Measurements from ENCODE around the gene TMA7B. TPM values are rescaled to one million over a fixed set of nuclear protein-coding genes. Genes with fewer than 3 reads are reported as not detected.

The TMA7B gene
- total RNA-seq, 4 donors from 2014 or later = not detected

GRCh38 chr22:39960791-39961746 is 872 bp downstream of the TMA7B start:
- Histone ChIP-seq H3K36me3 (no peaks in the 10 kb centered on the region), H3K4me1 (no peaks in the 10 kb centered on the region), H3K9me3 (no peaks in the 10 kb centered on the region), H3K27me3 (peaks cover 15% of the 10 kb centered on the region), H3K27ac (no peak overlapping the region), H3K4me3 (no peak overlapping the region)
- ATAC-seq = no peak
- 69 to 70% methylated on average over 8 to 9 of the region's 13 CpGs for WGBS, 2 donors (ENCODE audit: low coverage in 1 of 2)
- TF ChIP-seq POLR2A (IDR thresholded peaks at IDR 0.05) (no peak), EP300 (IDR thresholded peaks at IDR 0.05) (no peak), POLR2AphosphoS5 (IDR thresholded peaks at IDR 0.05) (no peak)
- TF ChIP-seq, protein P1, sequence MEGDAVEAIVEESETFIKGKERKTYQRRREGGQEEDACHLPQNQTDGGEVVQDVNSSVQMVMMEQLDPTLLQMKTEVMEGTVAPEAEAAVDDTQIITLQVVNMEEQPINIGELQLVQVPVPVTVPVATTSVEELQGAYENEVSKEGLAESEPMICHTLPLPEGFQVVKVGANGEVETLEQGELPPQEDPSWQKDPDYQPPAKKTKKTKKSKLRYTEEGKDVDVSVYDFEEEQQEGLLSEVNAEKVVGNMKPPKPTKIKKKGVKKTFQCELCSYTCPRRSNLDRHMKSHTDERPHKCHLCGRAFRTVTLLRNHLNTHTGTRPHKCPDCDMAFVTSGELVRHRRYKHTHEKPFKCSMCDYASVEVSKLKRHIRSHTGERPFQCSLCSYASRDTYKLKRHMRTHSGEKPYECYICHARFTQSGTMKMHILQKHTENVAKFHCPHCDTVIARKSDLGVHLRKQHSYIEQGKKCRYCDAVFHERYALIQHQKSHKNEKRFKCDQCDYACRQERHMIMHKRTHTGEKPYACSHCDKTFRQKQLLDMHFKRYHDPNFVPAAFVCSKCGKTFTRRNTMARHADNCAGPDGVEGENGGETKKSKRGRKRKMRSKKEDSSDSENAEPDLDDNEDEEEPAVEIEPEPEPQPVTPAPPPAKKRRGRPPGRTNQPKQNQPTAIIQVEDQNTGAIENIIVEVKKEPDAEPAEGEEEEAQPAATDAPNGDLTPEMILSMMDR (IDR thresholded peaks at IDR 0.05) = no peak

- ATAC-seq = no peak
- H3K27me3 ChIP-seq = peaks cover 15% of the 10 kb centered on the region
- 83 to 90% methylated on average over 3 to 9 of the region's 9 CpGs for WGBS, 2 donors (ENCODE audit: low coverage in 1 of 2)
- TF ChIP-seq EP300 (IDR thresholded peaks at IDR 0.05) (no peak), POLR2A (IDR thresholded peaks at IDR 0.05) (no peak), POLR2AphosphoS5 (IDR thresholded peaks at IDR 0.05) (no peak)
- TF ChIP-seq, protein P1 (IDR thresholded peaks at IDR 0.05) = no peak
- no peaks in the 10 kb centered on the region for H3K9me3 ChIP-seq
- H3K36me3 ChIP-seq = no peaks in the 10 kb centered on the region
- no peak overlapping the region for H3K27ac ChIP-seq
- no peak overlapping the region for H3K4me3 ChIP-seq
- H3K4me1 ChIP-seq = no peaks in the 10 kb centered on the region
Observed at GRCh38 chr22:39962071-39962470, 1.9 kb downstream of the TMA7B start.

DNA sequence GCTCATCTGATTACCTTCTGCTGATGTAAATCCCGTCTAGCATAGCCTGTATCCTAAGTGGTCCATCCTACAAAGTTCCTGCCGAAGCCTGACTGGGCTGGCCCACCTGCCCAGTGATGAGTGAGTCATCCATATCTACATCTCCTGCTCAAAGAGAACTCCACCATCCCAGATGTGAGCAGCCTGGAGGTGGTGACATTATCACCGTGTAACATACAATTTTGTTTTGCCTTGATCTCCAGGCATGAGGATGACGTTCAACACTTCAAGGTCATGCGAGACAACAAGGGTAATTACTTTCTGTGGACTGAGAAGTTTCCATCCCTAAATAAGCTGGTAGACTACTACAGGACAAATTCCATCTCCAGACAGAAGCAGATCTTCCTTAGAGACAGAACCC is 5.6 kb downstream of the TMA7B start:
- Histone ChIP-seq H3K9me3 (no peaks in the 10 kb centered on the region), H3K36me3 (no peaks in the 10 kb centered on the region), H3K4me1 (peaks cover 0 to 6% (median 0%) of the 10 kb centered on the region in 3 donors), H3K27me3 (peaks cover 31% of the 10 kb centered on the region), H3K27ac (no peak overlapping the region), H3K4me3 (no peak overlapping the region)
- ATAC-seq = no peak
- 40 to 65% methylated on average over 1 to 3 of the region's 5 CpGs for WGBS, 2 donors (ENCODE audit: low coverage in 1 of 2)
- TF ChIP-seq, protein P1 (IDR thresholded peaks at IDR 0.05) = no peak

- 89% methylated on average over 2 of the region's 2 CpGs; no CpG with 5 or more reads in 1 of the 2 donors for WGBS, 2 donors (ENCODE audit: low coverage in 1 of 2)
- Histone ChIP-seq H3K4me1 (peaks cover 0 to 6% (median 0%) of the 10 kb centered on the region in 3 donors), H3K9me3 (no peaks in the 10 kb centered on the region), H3K36me3 (no peaks in the 10 kb centered on the region), H3K4me3 (no peak overlapping the region), H3K27me3 (peaks cover 38% of the 10 kb centered on the region), H3K27ac (no peak overlapping the region)
- TF ChIP-seq EP300 (IDR thresholded peaks at IDR 0.05) (no peak), POLR2A (IDR thresholded peaks at IDR 0.05) (no peak), POLR2AphosphoS5 (IDR thresholded peaks at IDR 0.05) (no peak)
- TF ChIP-seq, protein P1 (IDR thresholded peaks at IDR 0.05) = no peak
- no peak for ATAC-seq
Observed at GRCh38 chr22:39966470-39966869, 6.3 kb downstream of the TMA7B start.

Data from gastroesophageal sphincter (tissue), 4 donors.